ENCODE results near the gene WFS1. TPM values are rescaled to one million over a fixed set of nuclear protein-coding genes. Genes with fewer than 3 reads are reported as not detected.

Gene WFS1
- polyA plus RNA-seq, 1 donor from 2014 or later = 6.4 TPM

DNA sequence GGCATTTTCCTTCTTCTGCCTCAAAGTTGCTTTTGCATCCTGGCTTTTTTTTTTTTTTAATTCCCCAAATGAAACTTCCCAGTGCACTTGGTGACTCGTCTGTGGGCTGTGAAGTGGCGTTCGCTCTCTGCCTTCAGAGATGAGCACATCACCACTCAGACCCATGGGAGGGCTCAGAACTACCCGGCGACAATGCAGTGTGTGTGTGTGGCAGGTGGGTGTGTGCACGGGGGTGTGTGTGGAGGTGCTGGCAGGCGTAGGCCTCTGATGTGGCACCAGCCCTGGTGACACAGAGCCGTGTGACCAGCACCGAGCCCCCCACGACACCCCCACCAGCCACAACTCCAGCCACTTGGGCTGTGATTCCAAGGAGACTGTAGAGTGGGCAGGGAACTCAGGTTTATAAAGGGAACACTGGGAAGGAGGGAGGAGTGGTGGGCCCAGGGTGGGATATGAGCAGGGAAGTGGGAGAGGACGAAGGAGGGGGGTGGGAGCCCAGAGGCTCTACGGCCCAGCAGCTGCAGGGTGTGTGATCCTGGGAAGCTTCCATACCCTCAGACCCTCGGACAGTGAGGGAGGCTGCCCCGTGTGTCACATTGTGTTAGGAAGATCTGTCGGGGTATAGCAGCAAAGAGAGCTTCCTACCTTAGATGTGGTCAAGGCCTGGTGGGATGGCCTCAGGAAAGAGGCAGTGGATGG lies 6.0 kb upstream of the WFS1 start:
- Mint-ChIP-seq H3K9me3 (no peaks in the 10 kb centered on the region), H3K27ac (no peak overlapping the region), H3K4me3 (no peak overlapping the region), H3K4me1 (peaks cover 7 to 15% (median 13%) of the 10 kb centered on the region in 3 donors), H3K36me3 (peaks cover 2% of the 10 kb centered on the region), H3K27me3 (peaks cover 12% of the 10 kb centered on the region)

DNA sequence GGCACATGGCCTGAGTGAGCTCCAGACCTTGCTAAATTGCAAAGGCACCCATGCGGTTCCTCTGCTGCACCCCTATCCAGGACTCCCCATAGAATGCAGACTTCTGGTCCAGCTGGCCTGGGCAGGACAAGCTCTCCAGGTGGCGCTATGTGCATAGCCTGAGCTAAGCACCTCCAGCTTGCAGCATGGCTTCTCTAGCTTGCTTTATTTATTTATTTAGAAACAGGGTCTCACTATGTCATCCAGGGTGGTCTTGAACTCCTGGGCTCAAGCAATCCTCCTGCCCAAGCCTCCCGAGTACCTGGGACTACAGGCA lies 5.5 kb upstream of the WFS1 start:
- no peaks in the 10 kb centered on the region for H3K9me3 Mint-ChIP-seq
- H3K27me3 Mint-ChIP-seq = peaks cover 13% of the 10 kb centered on the region
- no peak overlapping the region for H3K27ac Mint-ChIP-seq
- H3K4me3 Mint-ChIP-seq = no peak overlapping the region
- peaks cover 2% of the 10 kb centered on the region for H3K36me3 Mint-ChIP-seq
- H3K4me1 Mint-ChIP-seq = peaks cover 11 to 16% (median 14%) of the 10 kb centered on the region in 3 donors

DNA sequence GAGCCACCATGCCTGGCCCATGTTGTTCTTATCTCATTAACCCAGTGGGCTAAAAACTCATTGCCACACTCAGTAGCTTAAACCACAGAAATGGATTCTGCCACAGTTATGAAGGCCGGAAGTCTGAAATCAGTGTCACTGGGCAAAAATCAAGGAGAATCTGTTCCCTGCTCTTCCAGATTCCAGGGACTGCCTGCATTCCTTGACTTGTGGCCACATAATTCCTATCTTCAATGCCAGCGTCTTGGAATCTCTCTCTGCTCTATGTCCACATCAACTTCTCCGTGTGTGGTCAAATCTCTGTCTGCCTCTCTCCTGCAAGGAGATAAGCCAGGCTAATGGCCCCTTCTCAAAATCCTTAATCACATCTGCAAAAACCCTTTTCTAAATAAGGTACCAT lies 4.1 kb upstream of the WFS1 start:
- Mint-ChIP-seq H3K4me3 (no peak overlapping the region), H3K9me3 (no peaks in the 10 kb centered on the region), H3K36me3 (no peaks in the 10 kb centered on the region), H3K4me1 (peaks cover 14 to 20% (median 14%) of the 10 kb centered on the region in 3 donors), H3K27ac (no peak overlapping the region), H3K27me3 (peaks cover 15% of the 10 kb centered on the region)

DNA sequence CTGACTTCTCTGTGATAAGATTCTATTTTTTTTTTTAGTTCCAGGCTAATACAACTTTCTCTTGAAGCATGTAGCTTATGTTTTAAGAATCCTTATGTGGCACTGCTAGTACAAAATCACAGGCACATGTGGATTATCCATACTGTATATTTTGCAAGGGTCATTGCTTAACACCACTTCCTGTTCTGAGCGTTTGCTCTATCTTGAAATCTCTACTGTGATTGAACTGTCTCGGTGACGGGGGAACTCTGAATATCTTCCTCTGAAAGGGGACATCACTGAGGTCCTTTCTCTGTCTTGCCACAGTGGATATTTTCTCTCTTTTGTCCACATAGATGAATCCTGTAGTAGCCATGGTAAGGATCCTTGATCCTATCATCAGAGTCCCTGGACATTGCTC lies 2.1 kb upstream of the WFS1 start:
- Mint-ChIP-seq H3K9me3 (no peaks in the 10 kb centered on the region), H3K4me1 (peaks cover 14 to 21% (median 16%) of the 10 kb centered on the region in 3 donors), H3K27me3 (peaks cover 9% of the 10 kb centered on the region), H3K4me3 (peak overlapping the region in 2 of 4 donors; percentile 38 to 52), H3K36me3 (no peaks in the 10 kb centered on the region), H3K27ac (peak overlapping the region; percentile 33 to 73 (median 64))

DNA sequence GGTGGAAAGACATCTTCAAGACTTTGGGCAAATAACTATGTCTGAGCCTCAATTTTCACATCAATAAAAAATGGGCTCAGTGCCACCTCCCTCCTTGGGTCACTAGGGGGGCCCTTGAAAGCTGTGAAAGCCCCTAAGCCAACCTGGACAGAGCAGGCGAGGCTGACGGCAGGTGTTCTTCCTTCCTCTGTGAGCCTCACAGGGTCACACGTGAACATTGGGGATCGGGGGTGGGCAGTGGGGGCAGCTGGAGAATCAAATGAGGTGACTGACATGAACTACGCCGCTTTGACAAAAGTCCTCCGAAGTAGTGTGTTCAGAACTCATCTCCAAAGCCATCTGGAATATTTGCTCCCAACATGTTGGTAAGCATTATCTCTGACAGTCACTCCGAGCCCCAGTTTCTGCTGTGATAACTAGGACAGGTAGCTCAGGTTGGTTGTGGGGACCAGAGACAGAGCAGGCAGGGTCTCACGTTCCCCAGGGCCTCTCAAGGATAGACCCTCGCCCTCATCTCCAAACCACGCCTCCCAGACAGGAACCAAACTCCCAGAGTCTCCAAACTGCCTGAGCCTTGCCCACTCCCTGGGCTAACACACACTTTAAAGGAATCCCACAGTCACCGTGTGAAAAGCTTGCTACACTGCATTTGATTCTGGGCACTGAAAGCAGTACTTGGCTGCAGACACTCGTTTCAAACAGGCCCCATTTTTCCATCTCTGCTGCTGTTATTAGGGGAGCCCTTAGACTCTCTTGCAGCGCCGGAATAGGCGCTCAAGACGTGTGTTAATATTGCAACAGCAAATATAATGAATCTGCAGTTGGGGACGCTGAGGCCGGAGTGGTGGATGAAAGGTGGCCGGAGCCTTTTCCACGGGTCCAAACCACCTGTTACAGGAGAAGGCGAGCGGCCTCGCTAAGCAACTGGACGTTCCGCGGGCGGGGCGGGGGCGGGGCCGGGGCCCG lies 717 bp upstream of the WFS1 start:
- peak overlapping the region; percentile 31 to 60 (median 41) for H3K27ac Mint-ChIP-seq
- H3K27me3 Mint-ChIP-seq = peaks cover 9% of the 10 kb centered on the region
- peaks cover 13 to 21% (median 14%) of the 10 kb centered on the region in 3 donors for H3K4me1 Mint-ChIP-seq
- no peaks in the 10 kb centered on the region for H3K9me3 Mint-ChIP-seq
- peak overlapping the region; percentile 84 to 95 (median 91) for H3K4me3 Mint-ChIP-seq
- H3K36me3 Mint-ChIP-seq = no peaks in the 10 kb centered on the region

DNA sequence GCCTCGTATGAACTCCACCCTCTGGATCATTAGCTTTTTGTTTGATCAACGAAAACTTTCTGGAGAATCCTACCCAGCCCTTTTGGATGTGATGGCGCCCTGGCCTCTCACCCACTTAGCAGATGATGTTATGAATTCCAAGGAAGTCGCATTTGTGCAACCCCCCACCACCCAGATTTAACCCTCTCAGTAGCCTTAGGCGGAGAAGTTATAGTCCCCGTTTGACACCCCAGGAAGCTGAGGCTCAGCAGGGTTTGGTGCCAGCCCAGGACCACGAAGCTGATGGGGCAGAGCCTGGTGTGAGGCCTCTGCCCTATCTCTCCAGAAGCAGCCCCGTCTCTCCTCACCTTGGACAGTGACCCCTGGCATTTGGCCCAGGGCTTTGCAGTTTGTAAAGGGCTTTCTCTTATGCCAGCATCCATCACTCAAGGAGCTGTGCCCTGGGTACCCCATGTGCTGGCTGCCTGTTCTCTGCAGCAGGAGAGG lies 1.0 kb downstream of the WFS1 start:
- H3K9me3 Mint-ChIP-seq = no peaks in the 10 kb centered on the region
- peaks cover 7% of the 10 kb centered on the region for H3K27me3 Mint-ChIP-seq
- no peaks in the 10 kb centered on the region for H3K36me3 Mint-ChIP-seq

DNA sequence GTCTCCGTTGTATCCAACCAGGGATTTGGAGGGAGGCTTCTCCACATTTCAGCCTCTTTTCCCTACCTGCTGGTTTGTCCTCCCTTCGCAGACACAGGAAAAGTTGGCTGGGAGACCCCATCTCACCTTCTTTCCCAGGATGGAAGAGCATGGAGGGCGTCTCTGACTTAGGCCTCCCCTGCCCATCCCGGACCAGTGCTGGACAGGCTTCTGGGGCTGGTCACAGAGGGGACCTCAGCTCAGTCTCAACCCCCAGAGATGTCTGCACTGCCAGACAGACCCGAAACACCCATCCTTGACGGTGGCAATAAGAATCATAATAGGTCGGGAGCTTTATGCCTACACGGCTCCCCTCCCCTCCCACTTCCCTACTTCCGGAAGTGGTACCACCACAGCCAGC lies 1.6 kb downstream of the WFS1 start:
- H3K27ac Mint-ChIP-seq = peak overlapping the region in 1 of 3 donors; percentile 58
- peak overlapping the region; percentile 12 to 92 (median 86) for H3K4me3 Mint-ChIP-seq
- no peaks in the 10 kb centered on the region for H3K36me3 Mint-ChIP-seq
- peaks cover 13 to 21% (median 14%) of the 10 kb centered on the region in 3 donors for H3K4me1 Mint-ChIP-seq
- H3K9me3 Mint-ChIP-seq = no peaks in the 10 kb centered on the region
- peaks cover 7% of the 10 kb centered on the region for H3K27me3 Mint-ChIP-seq

More for the DNA sequence above, 1.0 kb downstream of the WFS1 start:
- H3K4me3 Mint-ChIP-seq = peak overlapping the region; percentile 83 to 92 (median 88)
- peak overlapping the region in 2 of 3 donors; percentile 58 to 71 for H3K27ac Mint-ChIP-seq
- peaks cover 13 to 21% (median 14%) of the 10 kb centered on the region in 3 donors for H3K4me1 Mint-ChIP-seq

DNA sequence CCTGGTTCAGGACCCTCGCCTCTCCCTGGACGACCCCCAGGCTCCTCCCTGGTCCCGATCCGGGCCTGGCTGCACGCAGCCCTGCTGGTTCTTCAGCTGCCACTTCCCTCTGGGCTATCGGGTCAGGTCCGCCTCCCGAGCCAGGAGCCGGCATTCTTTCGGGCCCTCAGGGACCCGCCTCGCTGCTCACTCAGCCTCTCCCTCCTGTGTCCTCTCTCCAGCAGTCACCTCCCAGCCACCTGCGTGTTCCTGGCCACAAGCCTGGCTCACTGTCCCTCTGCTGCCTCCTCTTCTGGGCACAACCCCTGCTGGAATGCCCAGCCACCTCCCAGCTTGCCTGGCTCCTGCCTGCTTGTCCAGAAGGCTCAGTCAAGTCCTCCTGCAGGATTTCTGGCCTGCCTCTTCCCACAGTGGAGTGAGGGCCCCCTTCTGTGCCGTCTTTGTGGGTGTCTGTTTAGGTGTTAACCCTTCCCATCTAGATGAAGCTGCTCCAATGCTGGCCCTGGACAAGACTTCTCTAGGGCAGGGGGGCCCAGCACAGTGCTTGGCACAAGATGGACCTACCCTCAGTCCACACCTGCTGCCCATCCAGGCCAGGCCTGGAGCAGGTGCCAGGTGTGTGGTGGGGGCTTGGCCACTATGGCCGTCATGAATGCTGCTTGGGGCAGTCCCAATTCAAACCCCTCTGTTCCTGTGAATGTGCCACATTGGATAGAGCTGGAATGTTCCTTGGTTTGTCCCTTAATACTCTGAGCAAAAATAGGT lies 2.2 kb downstream of the WFS1 start:
- H3K4me1 Mint-ChIP-seq = peaks cover 13 to 21% (median 14%) of the 10 kb centered on the region in 3 donors
- H3K9me3 Mint-ChIP-seq = no peaks in the 10 kb centered on the region
- H3K27ac Mint-ChIP-seq = peak overlapping the region in 1 of 3 donors; percentile 16
- H3K27me3 Mint-ChIP-seq = peaks cover 7% of the 10 kb centered on the region
- no peaks in the 10 kb centered on the region for H3K36me3 Mint-ChIP-seq
- H3K4me3 Mint-ChIP-seq = peak overlapping the region in 1 of 4 donors; percentile 88

DNA sequence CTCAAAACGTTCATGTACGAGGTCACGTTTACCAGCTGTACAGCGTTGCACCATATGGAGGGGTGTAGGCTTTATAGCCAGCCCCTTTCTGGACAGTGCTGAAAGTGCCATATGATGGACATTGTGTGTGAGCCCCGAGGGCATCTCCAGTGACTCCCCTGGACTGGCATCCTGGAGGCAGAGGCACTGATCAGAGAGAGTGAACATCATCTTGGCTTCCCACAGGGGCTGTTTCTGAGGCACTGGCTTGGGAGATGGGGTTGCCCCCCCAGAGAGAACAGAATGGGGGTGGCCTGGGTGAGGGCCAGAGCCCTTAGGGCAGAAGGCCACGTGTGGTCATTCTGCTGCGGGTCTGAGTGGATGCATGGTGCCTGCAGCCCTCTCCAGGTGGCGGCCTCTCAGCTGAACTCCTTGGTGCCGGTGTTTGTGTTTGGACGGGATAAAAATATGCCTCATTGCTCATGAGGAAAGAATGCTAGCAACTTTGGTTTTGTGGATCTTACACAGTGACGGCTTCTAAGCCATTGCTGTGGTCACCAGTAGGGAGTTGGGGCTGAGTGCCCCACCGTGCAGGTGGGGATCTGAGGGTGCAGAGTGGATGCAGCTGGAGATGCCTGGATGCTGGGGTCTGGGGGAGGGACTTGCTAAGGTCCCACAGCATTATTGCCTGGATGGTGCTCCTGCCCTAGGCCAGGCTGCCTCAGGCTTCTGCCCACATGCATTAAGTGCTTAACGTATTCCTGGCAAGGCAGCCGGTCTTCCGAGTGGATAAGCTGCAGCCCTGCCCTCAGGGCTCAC lies 3.4 kb downstream of the WFS1 start:
- peaks cover 7 to 11% (median 8%) of the 10 kb centered on the region in 3 donors for H3K4me1 Mint-ChIP-seq
- peak overlapping the region in 1 of 3 donors; percentile 32 for H3K27ac Mint-ChIP-seq
- H3K36me3 Mint-ChIP-seq = no peaks in the 10 kb centered on the region
- H3K4me3 Mint-ChIP-seq = peak overlapping the region in 2 of 4 donors; percentile 1 to 88
- no peaks in the 10 kb centered on the region for H3K9me3 Mint-ChIP-seq
- peaks cover 7% of the 10 kb centered on the region for H3K27me3 Mint-ChIP-seq

DNA sequence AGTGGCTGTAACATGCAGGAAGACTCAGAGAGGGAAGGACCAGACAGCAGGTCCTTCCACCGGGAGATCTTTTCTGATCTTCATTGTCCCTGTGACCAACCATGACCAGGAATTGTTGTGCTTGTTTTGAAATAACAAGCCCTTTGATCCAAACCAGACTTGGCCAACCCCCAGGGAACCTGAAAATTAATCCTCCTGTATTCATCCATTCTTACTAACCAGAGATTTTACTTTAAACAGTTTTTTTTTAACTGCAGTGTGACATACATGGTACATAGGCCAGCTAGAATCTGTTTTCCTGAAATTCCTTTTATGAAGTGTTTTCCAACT lies 4.0 kb downstream of the WFS1 start:
- no peak overlapping the region for H3K27ac Mint-ChIP-seq
- peaks cover 7 to 10% (median 9%) of the 10 kb centered on the region in 3 donors for H3K4me1 Mint-ChIP-seq
- H3K27me3 Mint-ChIP-seq = peaks cover 7% of the 10 kb centered on the region
- no peaks in the 10 kb centered on the region for H3K9me3 Mint-ChIP-seq
- no peaks in the 10 kb centered on the region for H3K36me3 Mint-ChIP-seq
- H3K4me3 Mint-ChIP-seq = peak overlapping the region in 1 of 4 donors; percentile 88

DNA sequence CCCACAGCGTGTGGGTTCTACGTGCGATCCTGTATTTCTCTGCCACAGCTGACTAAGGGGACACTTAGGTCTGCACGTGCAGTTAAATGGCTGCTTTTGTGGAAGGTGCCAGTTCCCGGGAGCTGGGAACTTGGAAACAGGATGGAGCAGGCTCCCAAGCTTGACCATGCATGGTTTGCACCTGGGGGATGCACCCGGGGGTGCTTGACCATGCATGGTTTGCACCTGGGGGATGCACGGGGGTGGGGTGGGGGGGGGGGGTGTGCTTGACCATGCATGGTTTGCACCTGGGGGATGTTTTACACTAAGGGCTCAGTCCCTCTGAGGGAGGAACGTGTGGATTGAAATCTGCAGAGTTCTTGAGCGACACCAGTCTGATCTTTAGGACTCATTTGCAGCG lies 5.7 kb downstream of the WFS1 start:
- H3K4me3 Mint-ChIP-seq = no peak overlapping the region
- H3K27me3 Mint-ChIP-seq = peaks cover 4% of the 10 kb centered on the region
- H3K27ac Mint-ChIP-seq = no peak overlapping the region
- H3K4me1 Mint-ChIP-seq = peaks cover 0 to 6% (median 6%) of the 10 kb centered on the region in 3 donors
- H3K9me3 Mint-ChIP-seq = no peaks in the 10 kb centered on the region
- peaks cover 3% of the 10 kb centered on the region for H3K36me3 Mint-ChIP-seq

DNA sequence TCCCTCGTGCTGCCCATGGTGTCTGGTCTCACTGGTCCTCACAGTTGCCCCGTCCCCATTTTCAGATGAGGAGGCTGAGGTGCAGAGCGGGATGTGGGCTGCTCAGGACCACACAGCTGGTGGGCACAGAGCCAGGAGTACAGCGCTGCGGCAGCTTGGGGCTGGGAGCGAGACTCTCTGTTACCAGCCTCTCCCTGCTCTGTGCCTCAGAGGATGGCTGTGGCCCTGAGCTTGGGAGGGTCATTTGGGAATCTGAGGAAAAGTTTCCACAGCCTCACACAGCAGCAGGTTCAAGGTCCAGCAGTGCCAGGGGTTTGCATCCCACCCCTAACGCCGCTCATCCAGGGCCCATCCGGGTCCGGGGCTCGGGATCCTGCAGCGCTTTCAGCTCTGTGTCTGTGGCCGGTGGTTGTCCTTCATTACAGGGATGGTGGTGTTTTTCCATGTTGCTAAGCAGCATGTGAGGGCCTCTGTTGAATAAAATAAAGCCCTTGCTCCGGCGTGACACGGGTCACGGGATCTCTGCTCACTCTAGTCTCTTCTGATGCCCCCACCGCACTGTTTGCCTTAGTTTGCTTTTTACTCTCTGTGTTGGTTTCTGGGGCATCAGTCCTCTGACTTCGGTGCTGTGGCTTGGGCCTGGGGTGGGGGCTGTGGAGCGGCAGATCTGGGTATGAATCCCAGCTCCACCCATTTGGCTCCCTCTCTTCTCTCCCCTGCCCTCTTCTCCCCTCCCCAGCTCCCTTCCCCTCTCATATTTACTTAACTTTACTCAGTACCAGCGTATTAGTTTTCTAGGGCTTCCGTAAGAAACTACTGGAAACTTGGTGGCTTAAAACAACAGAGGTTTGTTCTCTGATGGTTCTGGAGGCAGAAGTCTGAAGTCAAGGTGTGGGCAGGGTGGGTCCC lies 6.5 kb downstream of the WFS1 start:
- H3K4me3 Mint-ChIP-seq = peak overlapping the region in 1 of 4 donors; percentile 40
- peaks cover 0 to 2% (median 2%) of the 10 kb centered on the region in 3 donors for H3K4me1 Mint-ChIP-seq
- H3K9me3 Mint-ChIP-seq = no peaks in the 10 kb centered on the region
- H3K27ac Mint-ChIP-seq = no peak overlapping the region
- H3K27me3 Mint-ChIP-seq = peaks cover 1% of the 10 kb centered on the region
- H3K36me3 Mint-ChIP-seq = peaks cover 3% of the 10 kb centered on the region

DNA sequence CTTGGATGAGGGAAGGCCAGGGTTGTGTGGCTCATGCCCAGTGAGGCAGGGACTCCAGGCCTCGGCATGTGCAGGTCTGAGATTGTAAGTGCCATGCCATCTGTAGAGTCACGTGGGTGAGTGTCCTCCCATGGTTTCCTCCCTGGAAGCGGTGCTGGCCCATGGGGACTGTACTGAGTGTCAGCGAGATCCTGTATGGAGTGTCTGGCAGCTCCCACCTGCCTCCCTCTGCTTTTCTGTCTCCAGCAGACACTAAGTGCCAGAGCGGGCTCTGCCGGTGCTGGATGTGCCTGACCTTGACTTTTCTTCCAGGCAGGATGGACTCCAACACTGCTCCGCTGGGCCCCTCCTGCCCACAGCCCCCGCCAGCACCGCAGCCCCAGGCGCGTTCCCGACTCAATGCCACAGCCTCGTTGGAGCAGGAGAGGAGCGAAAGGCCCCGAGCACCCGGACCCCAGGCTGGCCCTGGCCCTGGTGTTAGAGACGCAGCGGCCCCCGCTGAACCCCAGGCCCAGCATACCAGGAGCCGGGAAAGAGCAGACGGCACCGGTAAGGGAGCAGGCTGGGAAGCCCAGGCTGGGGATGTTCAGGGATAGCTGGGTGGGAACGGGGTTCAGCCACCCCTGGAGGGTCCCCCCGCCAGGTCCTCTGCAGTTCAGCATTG lies 7.6 kb downstream of the WFS1 start:
- Mint-ChIP-seq H3K4me3 (peak overlapping the region in 1 of 4 donors; percentile 40), H3K36me3 (peaks cover 5% of the 10 kb centered on the region), H3K4me1 (peaks cover 0 to 2% (median 2%) of the 10 kb centered on the region in 3 donors), H3K27ac (no peak overlapping the region), H3K27me3 (peaks cover 1% of the 10 kb centered on the region), H3K9me3 (no peaks in the 10 kb centered on the region)
